ENCODE measurements around the gene ATP2B1.
"Not testable (repeated sequence)": the region's sequence is repeated elsewhere in the genome, so short reads cannot be mapped to it uniquely, and the experiment has no call there.

Gene ATP2B1

DNA sequence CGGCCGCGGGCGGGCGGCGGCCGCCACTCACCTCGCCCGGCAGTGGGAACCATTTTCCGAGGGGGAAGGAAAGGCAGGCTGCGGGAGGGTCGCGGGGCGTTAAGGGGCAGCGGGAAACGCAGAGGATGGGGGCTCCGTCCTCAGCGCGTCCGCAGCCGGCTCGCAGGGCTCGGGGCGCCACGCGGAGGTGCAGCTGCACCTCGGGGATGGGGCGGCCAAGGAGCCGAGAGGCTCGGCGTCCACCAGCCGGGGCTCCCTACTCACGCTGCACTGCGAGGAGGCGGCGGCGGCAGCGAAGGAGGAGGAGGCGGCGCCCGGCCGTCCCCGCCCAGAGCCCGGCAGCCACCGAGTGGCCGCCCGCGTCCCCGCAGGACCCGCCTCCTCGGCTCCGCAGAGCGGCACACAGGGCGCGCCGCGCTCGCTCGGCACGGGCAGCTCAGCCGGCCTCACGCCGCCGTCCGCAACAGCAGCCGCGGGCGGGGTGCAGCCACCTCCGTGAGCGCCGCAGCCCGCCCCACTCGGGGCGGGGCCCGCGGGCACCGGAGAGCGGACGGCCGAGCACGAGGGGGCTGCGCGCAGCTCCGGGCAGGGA, at the start of gene ATP2B1:
ATP2B1 (minus strand) TSS at position 274 of the 592 bp plus-strand sequence. CDS start 52,952 bp downstream, outside the sequence.
- no peak for DNase-seq

DNA sequence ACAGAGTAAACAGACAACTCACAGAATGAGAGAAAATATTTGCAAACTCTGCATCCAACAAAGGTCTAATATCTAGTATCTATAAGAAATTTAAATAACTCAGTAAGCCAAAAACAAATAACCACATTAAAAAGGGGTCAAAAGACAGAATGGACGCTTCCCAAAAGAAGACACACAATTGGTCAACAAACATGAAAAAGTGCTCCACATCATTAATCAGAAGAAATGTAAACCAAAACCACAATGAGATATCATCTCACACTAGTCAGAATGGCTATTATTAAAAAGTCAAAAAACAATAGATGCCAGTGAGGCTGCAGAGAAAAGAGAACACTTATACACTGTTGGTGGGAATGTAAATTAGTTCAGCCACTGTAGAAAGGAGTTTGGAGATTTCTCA, 49.3 kb upstream of the ATP2B1 start:
- not testable (repeated sequence) for DNase-seq

DNA sequence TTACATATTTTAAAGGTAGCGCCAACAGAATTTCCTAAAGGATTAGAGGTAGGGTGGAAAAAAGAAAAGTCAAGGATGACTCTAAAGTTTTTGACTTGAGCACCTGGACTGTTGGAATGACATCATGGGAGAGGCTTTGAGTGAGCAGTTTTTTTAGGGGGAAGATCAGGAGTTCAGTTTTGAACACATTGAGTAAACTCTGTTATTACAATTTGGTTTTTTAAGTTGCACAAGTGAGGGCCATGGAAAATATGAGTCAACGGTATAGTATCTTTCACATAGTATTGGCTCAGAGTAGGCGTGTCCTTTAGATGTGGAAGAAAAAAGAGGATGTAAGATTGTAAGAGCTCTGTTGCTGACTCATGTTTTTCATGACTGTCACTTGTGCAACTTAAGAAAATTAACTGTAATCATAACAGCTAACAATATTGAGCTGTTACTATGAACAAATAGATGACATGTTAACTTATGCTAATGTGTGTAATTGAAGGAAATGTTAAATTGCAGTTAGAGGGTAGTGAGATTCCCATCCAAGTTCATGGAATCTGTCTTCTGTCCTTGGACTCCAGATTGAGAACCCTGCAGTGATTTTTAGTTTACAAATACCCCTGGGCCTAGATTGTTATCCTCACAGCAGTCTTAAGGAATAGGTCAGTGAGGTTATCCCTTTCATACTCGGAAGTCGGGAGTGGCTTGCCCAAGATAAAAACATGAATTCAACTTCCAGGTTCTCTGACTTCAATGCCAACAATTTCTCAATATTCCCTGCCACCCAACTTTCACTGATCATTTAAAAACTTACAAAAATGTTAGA, 48.2 kb upstream of the ATP2B1 start:
- no peak for DNase-seq

GRCh38 chr12:89756194-89756584, 47.6 kb upstream of the ATP2B1 start:
- DNase-seq = no peak

DNA sequence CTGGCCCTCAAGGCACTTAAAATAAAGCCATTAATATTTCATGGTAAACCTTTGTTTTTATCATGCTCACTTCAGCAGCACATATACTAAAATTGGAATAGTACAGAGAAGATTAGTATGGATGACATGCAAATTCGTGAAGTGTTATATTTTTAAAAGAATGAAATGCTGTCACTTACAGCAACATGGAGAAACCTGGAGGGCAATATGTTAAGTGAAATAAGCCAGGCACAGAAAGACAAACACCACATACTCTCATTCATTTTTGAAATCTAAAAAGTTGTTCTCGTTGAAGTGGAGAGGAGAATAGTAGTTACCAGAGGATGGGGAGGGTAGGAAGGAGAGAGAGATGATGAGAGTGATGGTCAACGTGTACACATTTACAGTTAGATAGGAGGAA, 45.4 kb upstream of the ATP2B1 start:
- no peak for DNase-seq

- no peak for DNase-seq
Observed at GRCh38 chr12:89752341-89752740, 43.7 kb upstream of the ATP2B1 start.

- no peak for DNase-seq
Observed at GRCh38 chr12:89750389-89751351, 42.0 kb upstream of the ATP2B1 start.

DNA sequence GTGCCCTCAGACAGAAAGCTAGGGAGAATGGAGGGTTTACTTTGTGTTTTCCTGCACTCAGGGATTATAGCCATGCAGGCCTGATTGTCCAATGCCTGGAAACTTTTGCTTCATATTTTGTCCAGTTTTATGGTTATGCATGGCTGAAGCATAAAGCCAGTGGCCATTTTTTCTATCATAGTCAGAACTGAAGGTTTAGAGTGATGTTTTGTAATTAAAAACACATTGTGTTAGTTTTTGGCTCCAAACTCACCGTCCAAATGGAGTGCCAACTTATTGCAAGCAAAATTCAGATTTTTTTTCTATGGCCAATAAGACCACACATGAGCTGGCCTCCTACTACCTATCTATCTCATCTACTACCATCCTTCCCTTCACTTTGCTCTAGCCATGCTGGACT, 40.2 kb upstream of the ATP2B1 start:
- no peak for DNase-seq

DNA sequence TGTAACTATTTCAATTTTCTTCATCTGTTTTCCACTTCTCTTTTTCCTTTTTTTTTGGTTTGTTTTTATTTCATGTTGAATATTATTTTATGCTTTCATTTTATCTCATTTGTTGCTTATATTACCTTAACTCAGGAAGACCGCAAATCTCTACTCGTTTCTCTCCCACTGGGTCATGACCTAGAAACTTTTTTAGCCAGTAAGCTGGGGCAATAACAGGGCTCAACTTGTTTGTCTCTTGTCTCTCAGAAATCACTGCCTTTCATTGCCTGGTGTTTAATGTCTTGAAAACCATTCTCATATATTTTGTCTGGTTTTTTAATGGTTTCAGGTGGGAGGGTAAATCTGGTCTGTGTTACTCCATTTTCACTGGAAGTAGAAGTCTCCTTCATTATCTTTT, 36.6 kb upstream of the ATP2B1 start:
- DNase-seq = no peak

GRCh38 chr12:89742337-89743022, 33.8 kb upstream of the ATP2B1 start:
- DNase-seq = no peak

- DNase-seq = no peak
Observed at GRCh38 chr12:89740943-89741342, 32.3 kb upstream of the ATP2B1 start.

- DNase-seq = no peak
Observed at GRCh38 chr12:89736995-89737394, 28.4 kb upstream of the ATP2B1 start.

DNA sequence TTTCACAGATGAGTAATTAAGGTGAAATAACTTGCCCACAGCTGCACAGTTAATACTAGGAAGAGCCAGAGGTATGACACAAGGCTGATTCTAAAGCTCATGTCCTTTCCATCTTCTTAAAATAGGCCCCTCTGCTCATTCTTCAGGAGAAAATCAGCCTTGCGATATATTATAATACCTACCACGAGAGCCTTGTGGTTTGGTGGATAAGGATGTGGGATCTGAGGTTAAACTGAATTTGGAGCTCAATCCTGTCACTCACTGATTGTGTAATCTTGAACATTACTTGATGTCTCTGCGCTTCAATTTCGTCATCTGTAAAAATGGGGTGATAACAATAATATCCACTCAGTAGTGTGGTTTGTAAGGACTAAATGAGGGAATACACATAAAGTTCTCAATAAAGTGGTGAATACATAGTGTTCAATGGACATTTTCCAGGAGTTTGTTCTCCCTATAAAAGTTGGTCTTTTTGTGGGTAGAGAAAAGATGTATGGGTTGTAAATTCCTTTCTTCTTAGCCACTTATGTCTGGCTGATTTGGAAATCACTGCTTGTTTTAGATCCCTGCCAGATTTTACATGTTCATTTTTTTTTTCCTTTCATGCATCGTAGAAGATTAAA, 25.1 kb upstream of the ATP2B1 start:
- no peak for DNase-seq

GRCh38 chr12:89732522-89732921, 23.9 kb upstream of the ATP2B1 start:
- DNase-seq = no peak

DNA sequence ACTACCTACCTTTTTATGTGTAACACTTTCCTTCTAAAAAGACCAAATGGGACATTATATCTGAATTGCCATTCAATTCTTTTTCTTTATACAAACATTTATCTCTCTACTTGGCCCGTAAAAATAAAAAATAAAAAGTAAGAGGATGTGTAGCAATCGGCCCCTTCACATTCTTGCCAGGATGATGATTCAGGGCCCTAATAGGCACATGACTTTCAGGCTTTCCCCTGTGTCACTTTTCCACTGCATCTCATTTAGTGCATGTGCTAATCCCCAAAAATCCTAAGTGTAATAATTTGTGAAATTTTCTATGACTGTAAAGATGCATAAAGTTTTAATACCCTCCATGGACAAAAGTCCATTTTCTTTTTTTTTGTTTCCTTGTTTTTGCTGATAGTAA, 23.0 kb upstream of the ATP2B1 start:
- no peak for DNase-seq

GRCh38 chr12:89731089-89731488, 22.5 kb upstream of the ATP2B1 start:
- DNase-seq = no peak

DNA sequence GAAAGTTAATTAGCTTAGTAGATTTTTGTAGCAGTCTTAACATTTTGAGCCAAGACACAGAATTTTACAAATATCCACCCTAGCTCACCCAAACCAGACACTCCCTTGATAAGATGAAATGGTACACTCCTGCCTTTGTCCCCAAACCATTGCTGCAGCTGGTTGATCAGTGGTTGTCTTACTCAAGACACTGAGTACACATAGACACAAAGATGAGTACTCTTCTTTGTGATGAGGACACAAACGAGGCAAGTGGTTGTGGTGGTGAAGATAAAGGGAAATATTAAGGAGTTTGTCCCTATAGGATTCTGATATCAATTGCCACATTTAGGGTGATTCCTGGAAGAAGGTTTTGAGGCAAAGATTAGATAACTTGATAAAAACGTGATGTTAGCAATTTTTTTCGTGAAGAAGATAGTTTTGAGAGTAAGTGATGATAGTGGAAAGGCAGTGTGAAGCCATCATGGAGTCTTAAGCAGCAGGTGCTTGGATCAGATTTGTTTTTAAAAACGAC, 21.4 kb upstream of the ATP2B1 start:
- no peak for DNase-seq

- no peak for DNase-seq
Observed at GRCh38 chr12:89723276-89723675, 14.6 kb upstream of the ATP2B1 start.

DNA sequence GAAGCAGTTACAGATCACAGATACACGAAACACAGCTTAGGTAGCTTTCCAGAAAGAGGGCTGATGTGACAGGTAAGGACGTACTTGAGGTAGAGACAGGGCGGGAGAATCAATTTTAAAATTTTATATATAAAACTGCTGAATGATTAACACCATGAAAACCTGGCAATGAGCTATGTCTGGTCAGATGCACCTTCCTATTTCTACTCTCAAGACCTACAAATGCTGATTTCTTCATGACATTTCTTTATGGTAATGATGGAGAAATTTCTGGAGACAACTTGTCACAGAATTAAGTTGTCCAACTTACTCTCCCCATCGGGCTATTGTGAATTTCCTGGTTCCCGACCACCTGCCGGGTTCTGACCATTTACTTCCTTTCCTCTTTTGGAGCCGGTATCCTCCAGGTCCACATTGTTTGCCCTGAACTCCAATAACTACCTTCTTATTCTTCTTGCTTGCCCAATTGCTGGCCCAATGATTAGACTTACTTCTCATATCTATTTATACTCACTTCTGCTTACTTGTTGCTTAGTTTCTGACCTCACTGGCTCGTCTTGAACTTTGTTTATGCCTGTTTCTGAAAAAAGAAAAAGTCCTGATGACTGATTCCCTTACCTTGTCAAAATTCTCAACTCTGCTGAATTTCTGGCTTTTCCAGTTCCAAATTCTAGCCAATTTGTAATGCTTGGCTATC, 12.8 kb upstream of the ATP2B1 start:
- DNase-seq = no peak

GRCh38 chr12:89717759-89718523, 9.3 kb upstream of the ATP2B1 start:
- DNase-seq = no peak

- no peak for DNase-seq
Observed at GRCh38 chr12:89712706-89713105, 4.1 kb upstream of the ATP2B1 start.

Measured in NCI-H524 treated with DMSO at 0.1 percent for 48 hours (cell line).